OCI-LY3 (cell line): ENCODE results near the gene DNAH1.
A peak's percentile ranks its signal among the peaks of the same experiment; 100 is the strongest.

Experiments
- H2AFZ ChIP-seq: fragments of 200-600, 300-600 bp; shearing (Covaris generic); 2 replicates; pipeline ENCODE4 v1.6.0; 2014; ENCODE audit warnings: antibody characterized with exemption, low read depth, low read length
- H3K27ac ChIP-seq: fragments of 200-600, 300-600 bp; sonication (generic); 2 replicates; pipeline ENCODE4 v1.5.1; 2014; ENCODE audit warnings: mild to moderate bottlenecking, low read length, moderate library complexity, mixed read lengths
- H3K27me3 ChIP-seq: fragments of 200-600, 300-600 bp; sonication (generic); 2 replicates; pipeline ENCODE4 v1.6.1; 2014; ENCODE audit warnings: low read depth, low read length, mixed read lengths
- H3K36me3 ChIP-seq: fragments of 200-600, 300-600 bp; sonication (generic); replicated peaks from 2 replicates; pipeline ENCODE3; 2014; ENCODE audit warnings: low read depth, low read length, mixed read lengths
- H3K4me1 ChIP-seq: fragments of 300-600, 200-600 bp; sonication (generic); 2 replicates; pipeline ENCODE4 v1.6.1; 2014; ENCODE audit warnings: low read length, mixed read lengths
- H3K4me2 ChIP-seq: fragments of 200-600, 300-600 bp; sonication (generic); 2 replicates; pipeline ENCODE4 v1.6.1; 2014; ENCODE audit warnings: low read length, mixed read lengths
- H3K4me3 ChIP-seq: fragments of 300-600, 200-600 bp; sonication (generic); 2 replicates; pipeline ENCODE4 v1.5.1; 2014; ENCODE audit warnings: antibody characterized with exemption, mild to moderate bottlenecking, low read length, moderate library complexity
- H3K79me2 ChIP-seq: fragments of 300-600, 200-600 bp; shearing (Covaris generic); 2 replicates; pipeline ENCODE4 v1.6.1; 2014; ENCODE audit warnings: mild to moderate bottlenecking, low read length, mixed read lengths
- H3K9ac ChIP-seq: fragments of 300-600, 200-600 bp; shearing (Covaris generic); 2 replicates; pipeline ENCODE4 v1.6.0; 2014; ENCODE audit warnings: mild to moderate bottlenecking, low read length, moderate library complexity
- H3K9me3 ChIP-seq: fragments of 200-600, 300-600 bp; shearing (Covaris generic); 2 replicates; pipeline ENCODE4 v1.6.1; 2014; ENCODE audit warnings: low read length, mixed read lengths; ENCODE audit not compliant: insufficient read depth
- H4K20me1 ChIP-seq: fragments of 200-600, 300-600 bp; sonication (generic); 2 replicates; pipeline ENCODE4 v1.6.1; 2016; ENCODE audit warnings: low read length, mixed read lengths; ENCODE audit not compliant: insufficient read depth
- EZH2phosphoT487 ChIP-seq: fragments of 200-600 bp; shearing (Covaris generic); IDR thresholded peaks from 2 replicates; pipeline ENCODE4 v1.6.1; 2018; ENCODE audit warnings: antibody characterized with exemption, mixed run types, low read depth
- TF ChIP-seq, protein P1 (sequence below): fragments of 200-600, 300-600 bp; sonication (generic); IDR thresholded peaks from 2 replicates; pipeline ENCODE4 v1.5.1; 2014; ENCODE audit warnings: antibody characterized with exemption, low read length, low read depth

Gene DNAH1

GRCh38 chr3:52349611-52350395 is 33.7 kb downstream of the DNAH1 start:
- Histone ChIP-seq H3K4me1 (peaks cover 11% of the 10 kb centered on the region), H3K9me3 (no peaks in the 10 kb centered on the region), H3K9ac (no peak overlapping the region), H3K36me3 (no peaks in the 10 kb centered on the region), H3K4me2 (no peak overlapping the region), H3K27ac (no peak overlapping the region), H2AFZ (no peak overlapping the region), H4K20me1 (no peaks in the 10 kb centered on the region), H3K79me2 (no peaks in the 10 kb centered on the region), H3K27me3 (no peaks in the 10 kb centered on the region), H3K4me3 (no peak overlapping the region)
- TF ChIP-seq, protein P1, sequence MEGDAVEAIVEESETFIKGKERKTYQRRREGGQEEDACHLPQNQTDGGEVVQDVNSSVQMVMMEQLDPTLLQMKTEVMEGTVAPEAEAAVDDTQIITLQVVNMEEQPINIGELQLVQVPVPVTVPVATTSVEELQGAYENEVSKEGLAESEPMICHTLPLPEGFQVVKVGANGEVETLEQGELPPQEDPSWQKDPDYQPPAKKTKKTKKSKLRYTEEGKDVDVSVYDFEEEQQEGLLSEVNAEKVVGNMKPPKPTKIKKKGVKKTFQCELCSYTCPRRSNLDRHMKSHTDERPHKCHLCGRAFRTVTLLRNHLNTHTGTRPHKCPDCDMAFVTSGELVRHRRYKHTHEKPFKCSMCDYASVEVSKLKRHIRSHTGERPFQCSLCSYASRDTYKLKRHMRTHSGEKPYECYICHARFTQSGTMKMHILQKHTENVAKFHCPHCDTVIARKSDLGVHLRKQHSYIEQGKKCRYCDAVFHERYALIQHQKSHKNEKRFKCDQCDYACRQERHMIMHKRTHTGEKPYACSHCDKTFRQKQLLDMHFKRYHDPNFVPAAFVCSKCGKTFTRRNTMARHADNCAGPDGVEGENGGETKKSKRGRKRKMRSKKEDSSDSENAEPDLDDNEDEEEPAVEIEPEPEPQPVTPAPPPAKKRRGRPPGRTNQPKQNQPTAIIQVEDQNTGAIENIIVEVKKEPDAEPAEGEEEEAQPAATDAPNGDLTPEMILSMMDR, result no peak
- TF ChIP-seq EZH2phosphoT487, result no peak

DNA sequence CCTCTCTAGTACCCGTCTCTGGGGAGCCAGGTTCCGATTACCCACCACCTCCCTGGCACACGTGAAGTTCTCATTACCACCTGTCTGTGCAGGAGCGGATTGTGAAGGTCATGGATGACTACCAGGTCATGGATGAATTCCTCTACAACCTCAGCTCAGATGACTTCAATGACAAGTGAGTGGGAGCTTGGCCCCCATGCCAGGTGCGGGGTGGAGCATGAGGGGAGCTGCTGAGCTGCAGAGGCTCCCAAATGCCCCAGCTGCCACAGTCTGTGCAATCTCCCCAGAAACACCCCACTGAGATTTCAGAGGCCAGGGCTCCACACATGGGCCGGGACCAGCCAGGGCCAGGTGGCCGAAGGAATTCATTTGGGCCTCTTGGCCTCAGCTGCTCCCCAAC is 34.3 kb downstream of the DNAH1 start:
- Histone ChIP-seq H2AFZ (no peak overlapping the region), H3K4me2 (no peak overlapping the region), H4K20me1 (no peaks in the 10 kb centered on the region), H3K36me3 (no peaks in the 10 kb centered on the region), H3K27ac (no peak overlapping the region), H3K27me3 (no peaks in the 10 kb centered on the region), H3K9ac (no peak overlapping the region), H3K4me1 (peaks cover 11% of the 10 kb centered on the region), H3K79me2 (no peaks in the 10 kb centered on the region), H3K4me3 (no peak overlapping the region), H3K9me3 (no peaks in the 10 kb centered on the region)
- TF ChIP-seq, protein P1, result no peak
- no peak for TF ChIP-seq EZH2phosphoT487

- no peak overlapping the region for H2AFZ ChIP-seq
- no peaks in the 10 kb centered on the region for H3K79me2 ChIP-seq
- H3K27me3 ChIP-seq, result no peaks in the 10 kb centered on the region
- TF ChIP-seq, protein P1, result no peak
- TF ChIP-seq EZH2phosphoT487, result no peak
- peaks cover 11% of the 10 kb centered on the region for H3K4me1 ChIP-seq
- H3K27ac ChIP-seq, result no peak overlapping the region
- H3K4me3 ChIP-seq, result no peak overlapping the region
- H4K20me1 ChIP-seq, result no peaks in the 10 kb centered on the region
- H3K9me3 ChIP-seq, result no peaks in the 10 kb centered on the region
- no peaks in the 10 kb centered on the region for H3K36me3 ChIP-seq
- H3K9ac ChIP-seq, result no peak overlapping the region
- peak overlapping the region; percentile 12; the same call in 1 of the 2 replicates for H3K4me2 ChIP-seq
Observed at GRCh38 chr3:52350981-52351761, 35.1 kb downstream of the DNAH1 start.

- no peak overlapping the region for H3K9ac ChIP-seq
- H3K27me3 ChIP-seq, result no peaks in the 10 kb centered on the region
- no peaks in the 10 kb centered on the region for H3K9me3 ChIP-seq
- peak overlapping the region; percentile 12; the same call in 1 of the 2 replicates for H3K4me2 ChIP-seq
- TF ChIP-seq EZH2phosphoT487, result no peak
- TF ChIP-seq, protein P1, result no peak
- H3K79me2 ChIP-seq, result no peaks in the 10 kb centered on the region
- H3K36me3 ChIP-seq, result no peaks in the 10 kb centered on the region
- H3K27ac ChIP-seq, result no peak overlapping the region
- no peaks in the 10 kb centered on the region for H4K20me1 ChIP-seq
- H3K4me3 ChIP-seq, result no peak overlapping the region
- H2AFZ ChIP-seq, result no peak overlapping the region
- H3K4me1 ChIP-seq, result peaks cover 11% of the 10 kb centered on the region
Observed at GRCh38 chr3:52351762-52352368, 35.7 kb downstream of the DNAH1 start.
